Measurements from ENCODE around the gene ZNF573.

The ZNF573 gene

DNA sequence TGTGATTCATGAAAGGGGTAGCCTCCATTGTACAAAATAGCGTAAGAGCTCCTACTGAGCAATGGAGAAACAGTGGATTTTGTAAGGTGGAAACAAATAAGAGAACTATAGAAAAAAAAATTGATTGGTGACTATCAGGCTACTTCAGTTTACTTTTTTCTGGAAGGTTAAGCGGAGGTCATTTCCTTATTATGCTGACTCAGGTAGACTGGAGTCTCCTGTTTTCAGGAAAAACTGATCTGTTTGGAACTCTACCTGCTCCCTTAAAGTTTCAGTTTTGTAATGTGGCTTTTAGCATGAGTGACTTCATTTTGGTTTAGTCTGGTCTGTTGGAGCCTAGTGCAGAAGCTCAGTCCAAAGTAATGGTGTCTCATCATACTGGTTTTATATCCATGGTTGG, 63.2 kb downstream of the ZNF573 start:
- TF ChIP-seq EZH2 (IDR thresholded peaks at IDR 0.05; ENCODE audit: borderline replicate concordance, low read length) = no peak
- TF ChIP-seq, protein P1, sequence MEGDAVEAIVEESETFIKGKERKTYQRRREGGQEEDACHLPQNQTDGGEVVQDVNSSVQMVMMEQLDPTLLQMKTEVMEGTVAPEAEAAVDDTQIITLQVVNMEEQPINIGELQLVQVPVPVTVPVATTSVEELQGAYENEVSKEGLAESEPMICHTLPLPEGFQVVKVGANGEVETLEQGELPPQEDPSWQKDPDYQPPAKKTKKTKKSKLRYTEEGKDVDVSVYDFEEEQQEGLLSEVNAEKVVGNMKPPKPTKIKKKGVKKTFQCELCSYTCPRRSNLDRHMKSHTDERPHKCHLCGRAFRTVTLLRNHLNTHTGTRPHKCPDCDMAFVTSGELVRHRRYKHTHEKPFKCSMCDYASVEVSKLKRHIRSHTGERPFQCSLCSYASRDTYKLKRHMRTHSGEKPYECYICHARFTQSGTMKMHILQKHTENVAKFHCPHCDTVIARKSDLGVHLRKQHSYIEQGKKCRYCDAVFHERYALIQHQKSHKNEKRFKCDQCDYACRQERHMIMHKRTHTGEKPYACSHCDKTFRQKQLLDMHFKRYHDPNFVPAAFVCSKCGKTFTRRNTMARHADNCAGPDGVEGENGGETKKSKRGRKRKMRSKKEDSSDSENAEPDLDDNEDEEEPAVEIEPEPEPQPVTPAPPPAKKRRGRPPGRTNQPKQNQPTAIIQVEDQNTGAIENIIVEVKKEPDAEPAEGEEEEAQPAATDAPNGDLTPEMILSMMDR (IDR thresholded peaks at IDR 0.05; ENCODE audit: low read length) = no peak
- Histone ChIP-seq H3K79me2 (ENCODE audit: insufficient read depth, low read length) (peaks cover 16% of the 10 kb centered on the region), H2AFZ (ENCODE audit: low read length) (no peak overlapping the region), H3K27me3 (ENCODE audit: insufficient read depth, low read length) (no peaks in the 10 kb centered on the region), H3K36me3 (ENCODE audit: insufficient read depth, low read length) (peaks cover 63% of the 10 kb centered on the region), H3K9me3 (ENCODE audit: low read length) (peaks cover 21% of the 10 kb centered on the region), H3K9ac (ENCODE audit: low read length) (no peak overlapping the region), H3K27ac (ENCODE audit: low read depth, low read length, poor library complexity, severe bottlenecking) (no peak overlapping the region), H3K4me1 (ENCODE audit: insufficient read depth, low read length, severe bottlenecking) (peaks cover 16% of the 10 kb centered on the region), H3K4me3 (ENCODE audit: low read depth, low read length, poor library complexity, severe bottlenecking) (no peak overlapping the region), H4K20me1 (ENCODE audit: insufficient read depth, low read length) (no peaks in the 10 kb centered on the region), H3F3A (ENCODE audit: insufficient read depth, low read length) (no peaks in the 10 kb centered on the region), H3K9me2 (ENCODE audit: low read depth, low read length) (no peaks in the 10 kb centered on the region), H3K4me2 (ENCODE audit: low read length) (no peak overlapping the region)

DNA sequence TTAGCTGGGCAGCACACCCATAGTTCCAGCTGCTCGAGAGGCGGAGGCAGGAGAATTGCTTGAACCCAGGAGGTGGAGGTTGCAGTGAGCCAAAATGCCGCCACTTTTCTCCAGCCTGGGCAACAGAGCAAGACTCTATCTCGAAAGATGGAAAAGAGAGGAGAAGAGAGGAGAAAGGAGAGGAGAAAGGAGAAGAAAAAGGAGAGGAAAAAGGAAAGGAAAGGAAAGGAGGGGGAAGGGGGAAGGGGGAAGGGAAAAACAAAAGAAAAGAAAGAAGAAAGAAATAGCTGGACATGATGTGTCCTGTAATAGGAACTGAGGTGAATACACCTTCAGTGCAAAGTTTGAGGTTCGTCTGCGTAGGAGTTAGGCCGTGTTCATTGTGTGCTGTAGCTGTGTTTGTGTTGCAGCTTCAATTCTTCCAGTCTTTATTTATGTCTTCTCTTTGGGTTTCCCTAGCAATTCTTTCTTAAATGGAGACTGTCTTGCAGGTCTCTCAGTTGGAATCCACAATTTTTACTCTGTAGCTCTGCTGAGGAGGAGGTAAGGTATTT, 73.3 kb downstream of the ZNF573 start:
- Histone ChIP-seq H3K9me3 (ENCODE audit: low read length) (peaks cover 14% of the 10 kb centered on the region), H3K36me3 (ENCODE audit: insufficient read depth, low read length) (peaks cover 97% of the 10 kb centered on the region), H3K79me2 (ENCODE audit: insufficient read depth, low read length) (no peaks in the 10 kb centered on the region)

DNA sequence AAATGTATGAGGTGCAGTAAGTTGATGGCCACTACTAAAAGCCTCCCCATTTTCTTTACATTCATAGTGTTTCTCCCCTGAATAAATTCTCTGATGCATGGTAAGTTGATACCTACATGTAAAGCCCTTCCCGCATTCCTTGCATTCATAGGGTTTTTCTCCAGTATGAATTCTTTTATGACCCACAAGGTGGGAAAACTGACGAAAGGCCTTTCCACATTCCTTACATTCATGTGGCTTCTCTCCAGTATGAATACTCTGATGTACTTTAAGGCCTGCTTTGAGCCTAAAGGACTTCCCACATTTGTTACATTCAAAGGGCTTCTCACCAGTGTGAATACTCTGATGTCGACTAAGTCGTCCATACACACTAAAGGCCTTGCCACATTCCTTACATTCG, 80.3 kb downstream of the ZNF573 start:
- H3K9ac ChIP-seq (ENCODE audit: low read length) = no peak overlapping the region
- no peak overlapping the region for H3K4me2 ChIP-seq (ENCODE audit: low read length)
- peaks cover 74% of the 10 kb centered on the region for H3K36me3 ChIP-seq (ENCODE audit: insufficient read depth, low read length)
- peaks cover 25% of the 10 kb centered on the region for H3K9me3 ChIP-seq (ENCODE audit: low read length)
- H3K9me2 ChIP-seq (ENCODE audit: low read depth, low read length) = no peaks in the 10 kb centered on the region
- H3K27me3 ChIP-seq (ENCODE audit: insufficient read depth, low read length) = no peaks in the 10 kb centered on the region
- H4K20me1 ChIP-seq (ENCODE audit: insufficient read depth, low read length) = no peaks in the 10 kb centered on the region
- no peaks in the 10 kb centered on the region for H3K4me1 ChIP-seq (ENCODE audit: insufficient read depth, low read length, severe bottlenecking)
- H3K27ac ChIP-seq (ENCODE audit: low read depth, low read length, poor library complexity, severe bottlenecking) = no peak overlapping the region
- H3K79me2 ChIP-seq (ENCODE audit: insufficient read depth, low read length) = no peaks in the 10 kb centered on the region
- no peak overlapping the region for H2AFZ ChIP-seq (ENCODE audit: low read length)
- TF ChIP-seq EZH2 (IDR thresholded peaks at IDR 0.05; ENCODE audit: borderline replicate concordance, low read length) = no peak
- TF ChIP-seq, protein P1 (IDR thresholded peaks at IDR 0.05; ENCODE audit: low read length) = no peak
- H3F3A ChIP-seq (ENCODE audit: insufficient read depth, low read length) = no peaks in the 10 kb centered on the region
- no peak overlapping the region for H3K4me3 ChIP-seq (ENCODE audit: low read depth, low read length, poor library complexity, severe bottlenecking)

More for the DNA sequence above, 73.3 kb downstream of the ZNF573 start:
- Histone ChIP-seq H3K4me1 (ENCODE audit: insufficient read depth, low read length, severe bottlenecking) (no peaks in the 10 kb centered on the region), H4K20me1 (ENCODE audit: insufficient read depth, low read length) (no peaks in the 10 kb centered on the region), H3K27me3 (ENCODE audit: insufficient read depth, low read length) (no peaks in the 10 kb centered on the region), H3K9ac (ENCODE audit: low read length) (no peak overlapping the region), H3K4me3 (ENCODE audit: low read depth, low read length, poor library complexity, severe bottlenecking) (no peak overlapping the region), H2AFZ (ENCODE audit: low read length) (no peak overlapping the region), H3K27ac (ENCODE audit: low read depth, low read length, poor library complexity, severe bottlenecking) (no peak overlapping the region), H3K4me2 (ENCODE audit: low read length) (no peak overlapping the region), H3F3A (ENCODE audit: insufficient read depth, low read length) (no peaks in the 10 kb centered on the region), H3K9me2 (ENCODE audit: low read depth, low read length) (no peaks in the 10 kb centered on the region)
- TF ChIP-seq, protein P1 (IDR thresholded peaks at IDR 0.05; ENCODE audit: low read length) = no peak
- TF ChIP-seq EZH2 (IDR thresholded peaks at IDR 0.05; ENCODE audit: borderline replicate concordance, low read length) = no peak

Data from OCI-LY1 (cell line).